Liver (tissue), 5 donors: ENCODE measurements around the gene CTNNAL1. TPM values are rescaled to one million over a fixed set of nuclear protein-coding genes. Genes with fewer than 3 reads are reported as not detected.

Source experiments
- polyA plus RNA-seq, 2 donors: library from polyadenylated mRNA; stranded (reverse) in 1 of 2; unstranded in 1 of 2; fragments of 200-250 nt in 1 of 2; fragments of >200 nt in 1 of 2; fragmentation: Nextera tagmentation in 1 of 2; extraction: Ambion mirVana in 1 of 2; gene quantifications; one replicate each; pipeline versions ENCODE4 v1.2.1 to v1.2.3, GENCODE V29; 2013 to 2015
- small RNA-seq: library from RNA; depleted of rRNA; stranded (forward); fragments of <200 nt; gene quantifications from one replicate; pipeline ENCODE3, GENCODE V24; 2014
- total RNA-seq, 2 donors: library from RNA; depleted of rRNA; stranded (reverse); fragments of >200 nt; gene quantifications; one replicate each; pipeline ENCODE4 v1.2.3, GENCODE V29; 2014
- donor health status: healthy.
- donor health status: healthy.
- donor health status: healthy.

The CTNNAL1 gene
- total and polyA plus RNA-seq, 4 donors = 10.5 to 31.5 (median 18.6) TPM

Small RNA genes lying within 50 kb of the gene (small RNA-seq; reads per million reads assigned to genes)
- gene MIR32 (3.6 reads per million, percentile 91 among the genes with 10 or more reads in this experiment), gene RF00019 (not detected)

Other genes with a start within 250 kb of the CTNNAL1 start
- gene ACTL7B, start 157.5 kb downstream of the CTNNAL1 start, total RNA-seq = under 1 TPM in 1 of 2 donors, not detected in 1; 0.09 TPM
- not detected for gene ACTL7B, start 157.5 kb downstream of the CTNNAL1 start, polyA plus RNA-seq
- not detected for gene ACTL7A, start 151.2 kb downstream of the CTNNAL1 start, total RNA-seq
- gene ACTL7A, start 151.2 kb downstream of the CTNNAL1 start, polyA plus RNA-seq = under 1 TPM in 1 of 2 donors, not detected in 1; 0.10 TPM
- gene ELP1, start 79.4 kb downstream of the CTNNAL1 start, total RNA-seq = 10 to 100 TPM; 22.3 to 27.7 TPM
- gene ELP1, start 79.4 kb downstream of the CTNNAL1 start, polyA plus RNA-seq = 10 to 100 TPM in 1 of 2 donors, 1 to 10 TPM in 1; 9.3 to 10.4 TPM
- 1 to 10 TPM; 3.5 to 5.2 TPM for gene ABITRAM, start 79.1 kb downstream of the CTNNAL1 start, total RNA-seq
- 1 to 10 TPM; 5.9 to 8.2 TPM for gene ABITRAM, start 79.1 kb downstream of the CTNNAL1 start, polyA plus RNA-seq
- gene TMEM245, start 106.4 kb upstream of the CTNNAL1 start, total RNA-seq = 10 to 100 TPM; 45.3 to 75.3 TPM
- gene TMEM245, start 106.4 kb upstream of the CTNNAL1 start, polyA plus RNA-seq = 10 to 100 TPM; 13.7 to 17.0 TPM
- gene FRRS1L, start 153.8 kb upstream of the CTNNAL1 start, total RNA-seq = under 1 TPM; 0.08 to 0.51 TPM
- not detected for gene FRRS1L, start 153.8 kb upstream of the CTNNAL1 start, polyA plus RNA-seq